Type B pancreatic cell (in vitro differentiated cells): ENCODE measurements around the gene CARS1. TPM values are rescaled to one million over a fixed set of nuclear protein-coding genes. Genes with fewer than 3 reads are reported as not detected.

Experiments
- DNase-seq: peaks from one replicate; pipeline ENCODE4 v3.0.0; 2021; ENCODE audit warnings: mixed read lengths; ENCODE audit not compliant: unreplicated experiment; ENCODE audit errors: extremely low spot score
- H3K27ac Mint-ChIP-seq: 2 replicates; pipeline ENCODE4 v1.8.0; 2021; ENCODE audit warnings: mild to moderate bottlenecking, mixed read lengths
- H3K27me3 Mint-ChIP-seq: 2 replicates; pipeline ENCODE4 v1.8.0; 2021; ENCODE audit warnings: mixed read lengths
- H3K36me3 Mint-ChIP-seq: 2 replicates; pipeline ENCODE4 v1.8.0; 2021; ENCODE audit warnings: mixed read lengths
- H3K4me1 Mint-ChIP-seq: one replicate; pipeline ENCODE4 v1.8.0; 2021; ENCODE audit warnings: mixed read lengths; ENCODE audit not compliant: unreplicated experiment
- H3K4me3 Mint-ChIP-seq: 2 replicates; pipeline ENCODE4 v1.8.0; 2021; ENCODE audit warnings: mild to moderate bottlenecking, mixed read lengths
- H3K9me3 Mint-ChIP-seq: 2 replicates; pipeline ENCODE4 v1.8.0; 2021; ENCODE audit warnings: mixed read lengths
- total RNA-seq: library from RNA; stranded (reverse); gene quantifications from 2 replicates; pipeline ENCODE4 v1.2.1, GENCODE V29; 2021; ENCODE audit warnings: low replicate concordance
- TF ChIP-seq, protein P1 (sequence below): fragments of 200-600 bp; sonication (generic); conservative IDR thresholded peaks from 2 replicates; pipeline ENCODE4 v1.5.0; 2021; ENCODE audit warnings: antibody characterized with exemption, mild to moderate bottlenecking

The CARS1 gene
- total RNA-seq, 1 donor from 2014 or later, result 38.9 TPM

DNA sequence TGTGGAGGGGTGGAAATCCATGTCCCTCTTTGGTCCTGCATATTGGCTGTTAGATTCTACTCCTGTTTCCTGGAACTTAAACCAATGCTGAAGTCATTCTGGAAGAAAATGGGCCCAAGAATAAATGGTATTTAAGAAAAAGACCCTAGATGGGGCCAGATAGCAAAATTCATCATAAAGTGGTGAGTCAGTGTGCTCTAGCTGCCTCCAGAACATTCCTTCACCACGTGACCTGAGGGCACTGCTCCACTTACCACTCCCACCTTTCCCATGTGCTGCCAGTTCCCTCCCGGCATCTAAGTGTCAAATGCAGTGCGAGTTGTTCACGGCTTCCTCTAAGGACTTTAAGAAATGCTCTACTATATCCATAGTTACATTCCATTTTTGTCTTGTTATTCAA is 34.2 kb downstream of the CARS1 start:
- no peak overlapping the region for H3K27ac Mint-ChIP-seq

DNA sequence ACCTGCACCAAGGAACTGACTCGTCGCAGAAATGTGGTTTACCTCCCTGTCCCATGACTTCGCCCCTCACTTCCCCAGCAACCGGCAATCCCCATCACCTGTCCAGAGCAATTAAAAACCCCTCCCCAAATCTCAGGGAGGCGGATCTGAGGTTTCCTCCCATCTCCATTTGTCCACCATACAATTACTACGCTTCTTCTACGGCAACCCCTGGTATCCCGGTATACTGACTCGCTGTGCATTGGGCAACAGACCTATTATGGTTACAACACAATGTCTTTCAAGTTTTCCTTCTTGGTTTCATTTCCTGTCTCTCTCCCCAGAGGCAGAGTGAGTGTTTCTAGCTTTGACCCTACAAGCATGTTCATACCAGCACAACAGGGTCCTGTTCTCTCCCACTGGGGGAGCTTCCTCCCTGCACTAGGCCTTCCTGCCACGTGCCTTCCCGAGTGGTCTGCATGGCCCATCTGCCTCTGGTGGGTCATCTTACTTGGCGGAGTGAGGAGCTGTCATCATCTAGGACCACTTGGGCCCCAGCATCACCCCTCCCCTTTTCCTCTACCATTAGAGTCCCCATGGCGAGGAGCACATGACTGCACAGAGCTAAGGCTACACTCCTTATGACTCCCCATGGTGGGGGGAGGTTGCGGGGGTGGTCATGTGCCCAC is 34.8 kb downstream of the CARS1 start:
- peak overlapping the region; percentile 46 for H3K27ac Mint-ChIP-seq
- H3K36me3 Mint-ChIP-seq, result peaks cover 11% of the 10 kb centered on the region
- H3K4me1 Mint-ChIP-seq, result peaks cover 13% of the 10 kb centered on the region
- TF ChIP-seq, protein P1, sequence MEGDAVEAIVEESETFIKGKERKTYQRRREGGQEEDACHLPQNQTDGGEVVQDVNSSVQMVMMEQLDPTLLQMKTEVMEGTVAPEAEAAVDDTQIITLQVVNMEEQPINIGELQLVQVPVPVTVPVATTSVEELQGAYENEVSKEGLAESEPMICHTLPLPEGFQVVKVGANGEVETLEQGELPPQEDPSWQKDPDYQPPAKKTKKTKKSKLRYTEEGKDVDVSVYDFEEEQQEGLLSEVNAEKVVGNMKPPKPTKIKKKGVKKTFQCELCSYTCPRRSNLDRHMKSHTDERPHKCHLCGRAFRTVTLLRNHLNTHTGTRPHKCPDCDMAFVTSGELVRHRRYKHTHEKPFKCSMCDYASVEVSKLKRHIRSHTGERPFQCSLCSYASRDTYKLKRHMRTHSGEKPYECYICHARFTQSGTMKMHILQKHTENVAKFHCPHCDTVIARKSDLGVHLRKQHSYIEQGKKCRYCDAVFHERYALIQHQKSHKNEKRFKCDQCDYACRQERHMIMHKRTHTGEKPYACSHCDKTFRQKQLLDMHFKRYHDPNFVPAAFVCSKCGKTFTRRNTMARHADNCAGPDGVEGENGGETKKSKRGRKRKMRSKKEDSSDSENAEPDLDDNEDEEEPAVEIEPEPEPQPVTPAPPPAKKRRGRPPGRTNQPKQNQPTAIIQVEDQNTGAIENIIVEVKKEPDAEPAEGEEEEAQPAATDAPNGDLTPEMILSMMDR, result no peak
- DNase-seq, result no peak
- no peak overlapping the region for H3K4me3 Mint-ChIP-seq
- no peaks in the 10 kb centered on the region for H3K27me3 Mint-ChIP-seq
- no peaks in the 10 kb centered on the region for H3K9me3 Mint-ChIP-seq

More for the DNA sequence above, 34.2 kb downstream of the CARS1 start:
- peaks cover 13% of the 10 kb centered on the region for H3K4me1 Mint-ChIP-seq
- TF ChIP-seq, protein P1, result no peak
- H3K36me3 Mint-ChIP-seq, result peaks cover 13% of the 10 kb centered on the region
- no peak overlapping the region for H3K4me3 Mint-ChIP-seq
- no peak for DNase-seq
- no peaks in the 10 kb centered on the region for H3K9me3 Mint-ChIP-seq
- H3K27me3 Mint-ChIP-seq, result no peaks in the 10 kb centered on the region

DNA sequence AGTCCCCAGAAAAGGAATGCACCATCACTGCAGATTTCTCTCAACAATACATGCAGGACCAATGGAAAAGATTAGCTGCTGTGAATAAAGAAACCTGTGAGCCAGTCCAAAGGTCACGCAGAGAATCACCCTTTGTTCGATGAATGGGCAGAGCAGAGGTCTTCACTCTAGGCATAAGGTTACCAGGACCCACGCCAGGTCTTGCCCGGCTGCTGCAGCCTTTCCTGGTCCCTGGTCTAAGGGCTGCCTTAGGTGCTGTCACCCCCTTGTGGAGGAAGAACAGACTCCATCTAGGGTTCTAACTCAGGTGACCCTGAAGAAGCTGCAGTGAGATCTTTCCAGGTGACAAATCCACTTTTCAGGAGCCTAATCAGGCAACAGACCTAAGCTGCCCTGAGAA is 36.1 kb downstream of the CARS1 start:
- TF ChIP-seq, protein P1, result peak; percentile 70
- peaks cover 10% of the 10 kb centered on the region for H3K36me3 Mint-ChIP-seq
- no peak overlapping the region for H3K4me3 Mint-ChIP-seq
- no peaks in the 10 kb centered on the region for H3K9me3 Mint-ChIP-seq
- no peak overlapping the region for H3K27ac Mint-ChIP-seq
- H3K4me1 Mint-ChIP-seq, result peaks cover 13% of the 10 kb centered on the region
- H3K27me3 Mint-ChIP-seq, result no peaks in the 10 kb centered on the region
- no peak for DNase-seq

DNA sequence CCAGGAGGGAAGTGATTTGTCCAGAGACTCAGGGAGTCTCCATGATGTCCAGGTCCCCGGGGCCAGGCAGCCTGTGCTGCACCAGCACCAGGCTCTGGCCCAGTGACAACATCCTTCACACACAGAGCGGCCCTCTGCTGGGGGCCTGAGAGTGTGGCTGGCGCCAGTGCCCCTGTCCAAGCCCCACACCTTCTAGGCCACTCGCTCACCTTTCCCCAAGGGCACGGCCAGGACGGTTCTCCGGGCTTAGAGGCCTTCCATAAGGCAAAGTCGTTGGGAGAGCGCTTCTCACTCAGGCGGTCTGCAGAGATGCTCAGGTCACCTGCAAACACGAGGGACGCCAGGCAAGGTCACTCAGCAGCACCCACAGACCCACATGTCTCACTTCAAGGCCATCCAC is 37.2 kb downstream of the CARS1 start:
- Mint-ChIP-seq H3K27me3 (no peaks in the 10 kb centered on the region), H3K4me3 (no peak overlapping the region), H3K27ac (no peak overlapping the region), H3K9me3 (no peaks in the 10 kb centered on the region), H3K36me3 (peaks cover 6% of the 10 kb centered on the region), H3K4me1 (peaks cover 13% of the 10 kb centered on the region)
- no peak for DNase-seq
- TF ChIP-seq, protein P1, result no peak

DNA sequence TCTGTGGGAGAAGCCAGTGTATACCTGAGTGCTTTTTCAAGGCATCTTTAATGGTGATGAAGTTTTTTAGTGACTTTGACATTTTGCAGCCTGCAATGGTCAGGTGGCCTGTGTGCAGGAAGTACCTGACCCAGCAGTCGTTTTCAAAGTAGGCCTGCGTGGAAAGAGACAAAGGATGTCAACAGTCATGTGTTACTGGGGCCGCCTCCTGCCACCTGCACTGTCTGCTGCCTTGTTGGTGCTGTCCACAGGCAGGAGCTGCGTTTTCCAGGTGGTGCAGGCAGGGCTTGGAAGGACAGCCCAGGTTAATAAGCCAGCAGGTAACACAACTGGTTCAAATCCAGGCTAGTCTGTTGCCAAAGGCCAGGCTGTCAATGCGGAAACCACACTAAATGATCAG is 38.6 kb downstream of the CARS1 start:
- H3K36me3 Mint-ChIP-seq, result peaks cover 6% of the 10 kb centered on the region
- H3K27ac Mint-ChIP-seq, result no peak overlapping the region

More for the DNA sequence above, 38.6 kb downstream of the CARS1 start:
- DNase-seq, result no peak
- TF ChIP-seq, protein P1, result no peak
- Mint-ChIP-seq H3K4me3 (no peak overlapping the region), H3K27me3 (no peaks in the 10 kb centered on the region), H3K9me3 (no peaks in the 10 kb centered on the region), H3K4me1 (peaks cover 13% of the 10 kb centered on the region)
